NB4 (cell line): ENCODE data around the gene TIPARP.
"Not testable (repeated sequence)": the region's sequence is repeated elsewhere in the genome, so short reads cannot be mapped to it uniquely, and the experiment has no call there.

Source experiments
- CTCF ChIP-seq: IDR thresholded peaks from one replicate; pipeline ENCODE4 v1.5.1; 2012; ENCODE audit warnings: low read depth, low read length
- POLR2A ChIP-seq: IDR thresholded peaks from 2 replicates; pipeline ENCODE4 v1.6.1; 2011; ENCODE audit warnings: mild to moderate bottlenecking; ENCODE audit not compliant: insufficient read length; ENCODE audit errors: extremely low read depth

GRCh38 chr3:156711944-156712343, 37.6 kb downstream of the TIPARP start:
- not testable (repeated sequence) for TF ChIP-seq CTCF, POLR2A
